ENCODE results near the gene FAM131B.

GRCh38 chr7:143318661-143319060, 43.9 kb downstream of the FAM131B start:
- TF ChIP-seq CTCF (IDR thresholded peaks at IDR 0.05) = no peak
- no peak for TF ChIP-seq POLR2A (IDR thresholded peaks at IDR 0.05)
- no peak for TF ChIP-seq EP300 (IDR thresholded peaks at IDR 0.05)

All from ovary (tissue), 3 donors.